HCT116 (cell line): Measurements from ENCODE around the gene ADCY2. TPM values are rescaled to one million over a fixed set of nuclear protein-coding genes. Genes with fewer than 3 reads are reported as not detected.

ENCODE experiments used
- ATAC-seq: fragments of 200-7000 bp; cut with Tn5 transposase; 2 replicates; pipeline ENCODE4 v1.9.1; 2020; ENCODE audit warnings: mild to moderate bottlenecking, moderate library complexity
- BruUV-seq: library from RNA; stranded (reverse); fragments of 400-500 nt; replicated peaks from 2 replicates; lab custom pipeline; 2021; lab: Mats Ljungman, UMichigan
- CTCF ChIA-PET: fragments of 300-600 bp; sonication (Branson Sonifier 250); formaldehyde crosslinking; loops from one replicate; lab custom pipeline; 2021; ENCODE audit warnings: antibody characterized with exemption; lab: Charles Lee
- POLR2A ChIA-PET: fragments of 300-600, 350-600 bp; sonication (Branson Sonifier 250); formaldehyde crosslinking; loops from one replicate; lab custom pipeline; 2021; ENCODE audit warnings: antibody characterized with exemption; lab: Charles Lee
- RAD21 ChIA-PET, 2 experiments: fragments of 300-600 bp; sonication (Branson Sonifier 250); formaldehyde crosslinking; loops; one replicate each; lab custom pipeline; 2023; ENCODE audit warnings: low total read pairs in 2 of 2; ENCODE audit not compliant: uncharacterized antibody in 2 of 2, unreplicated experiment in 2 of 2, low non-redundant PET in 1 of 2; lab: Charles Lee
- DNase-seq: peaks from one replicate; pipeline ENCODE4 v3.0.0-alpha.2; 2010; ENCODE audit warnings: low read depth, low spot score
- H2AFZ ChIP-seq: fragments of 200-600 bp; shearing (Covaris generic), sonication (generic); 2 replicates; pipeline ENCODE4 v1.6.1; 2017; ENCODE audit warnings: low read depth, mixed run types, mixed read lengths, antibody characterized with exemption, low read length; ENCODE audit not compliant: poor library complexity, severe bottlenecking
- H3K27ac ChIP-seq: 2 replicates; pipeline ENCODE4 v1.5.1; 2012; ENCODE audit warnings: low read depth, low read length
- H3K27me3 ChIP-seq: fragments of 200-600 bp; sonication (generic); 2 replicates; pipeline ENCODE4 v1.6.1; 2016; ENCODE audit warnings: mixed run types, low read length, mixed read lengths; ENCODE audit not compliant: insufficient read depth
- H3K36me3 ChIP-seq, 2 experiments: fragments of 200-500 bp in 1 of 2; fragments of 200-600 bp in 1 of 2; sonication (Bioruptor generic) in 1 of 2; sonication (generic) in 1 of 2; 2 replicates each; pipeline versions ENCODE4 v1.5.1 to v1.6.1; 2014 to 2016; ENCODE audit warnings: low read length in 2 of 2, inconsistent platforms in 1 of 2, mixed read lengths in 1 of 2, mixed run types in 1 of 2; ENCODE audit not compliant: insufficient read depth in 2 of 2, control insufficient read depth in 1 of 2
- H3K4me1 ChIP-seq, 2 experiments: fragments of 200-600 bp in 1 of 2; sonication (generic) in 1 of 2; 2 replicates each; pipeline versions ENCODE4 v1.5.1 to v1.6.1; 2012 to 2017; ENCODE audit warnings: low read length in 2 of 2, inconsistent platforms in 1 of 2, mild to moderate bottlenecking in 1 of 2, mixed read lengths in 1 of 2, mixed run types in 1 of 2, moderate library complexity in 1 of 2; ENCODE audit not compliant: insufficient read depth in 2 of 2, control insufficient read depth in 1 of 2
- H3K4me2 ChIP-seq: fragments of 200-600 bp; sonication (generic); 2 replicates; pipeline ENCODE4 v1.6.1; 2017; ENCODE audit warnings: mixed run types, low read length, mixed read lengths
- H3K4me3 ChIP-seq, 2 experiments: fragments of 200-600 bp in 1 of 2; sonication (generic) in 1 of 2; replicated peaks in 1 of 2; 2 replicates each; pipeline ENCODE4 v1.5.1; 2011 to 2016; ENCODE audit warnings: low read length in 2 of 2, control low read depth in 1 of 2, low read depth in 1 of 2, mild to moderate bottlenecking in 1 of 2, mixed read lengths in 1 of 2, mixed run types in 1 of 2
- H3K79me2 ChIP-seq: fragments of 200-600 bp; sonication (generic); 2 replicates; pipeline ENCODE4 v1.6.1; 2017; ENCODE audit warnings: mild to moderate bottlenecking, mixed run types, low read length, moderate library complexity, mixed read lengths; ENCODE audit not compliant: insufficient read depth
- H3K9ac ChIP-seq: fragments of 200-600 bp; sonication (generic); 2 replicates; pipeline ENCODE4 v1.6.1; 2016; ENCODE audit warnings: low read length, mixed read lengths
- H3K9me2 ChIP-seq: fragments of 200-600 bp; sonication (generic), shearing (Covaris generic); 2 replicates; pipeline ENCODE4 v1.6.1; 2017; ENCODE audit warnings: mixed run types, mild to moderate bottlenecking, moderate library complexity; ENCODE audit not compliant: insufficient read depth
- H3K9me3 ChIP-seq, 2 experiments: fragments of 200-500 bp in 1 of 2; fragments of 200-600 bp in 1 of 2; sonication (Bioruptor generic) in 1 of 2; sonication (generic) in 1 of 2; 2 replicates each; pipeline ENCODE4 v1.6.1; 2014 to 2017; ENCODE audit warnings: low read length in 2 of 2, mixed read lengths in 2 of 2, inconsistent platforms in 1 of 2, low read depth in 1 of 2, mild to moderate bottlenecking in 1 of 2, mixed run types in 1 of 2, moderate library complexity in 1 of 2; ENCODE audit not compliant: control insufficient read depth in 1 of 2, insufficient read depth in 1 of 2
- H4K20me1 ChIP-seq: fragments of 200-600 bp; sonication (generic), shearing (Covaris generic); 2 replicates; pipeline ENCODE4 v1.6.1; 2017; ENCODE audit warnings: mixed run types, mild to moderate bottlenecking, moderate library complexity; ENCODE audit not compliant: insufficient read depth
- CEBPB ChIP-seq: IDR thresholded peaks from 2 replicates; pipeline ENCODE4 v1.6.1; 2012; ENCODE audit warnings: low read depth
- EGR1 ChIP-seq: IDR thresholded peaks from 2 replicates; pipeline ENCODE4 v1.6.1; 2012; ENCODE audit warnings: low read depth
- ELF1 ChIP-seq: IDR thresholded peaks from 2 replicates; pipeline ENCODE4 v1.6.1; 2012; ENCODE audit warnings: low read depth, borderline replicate concordance
- EZH2phosphoT487 ChIP-seq: fragments of 200-600 bp; IDR thresholded peaks from 2 replicates; pipeline ENCODE4 v1.6.1; 2018; ENCODE audit warnings: antibody characterized with exemption, borderline replicate concordance
- RAD21 ChIP-seq: IDR thresholded peaks from 2 replicates; pipeline ENCODE4 v1.6.1; 2012; ENCODE audit warnings: low read depth, mild to moderate bottlenecking
- SP1 ChIP-seq: IDR thresholded peaks from 2 replicates; pipeline ENCODE4 v1.6.1; 2012; ENCODE audit warnings: low read depth
- TCF7L2 ChIP-seq: IDR thresholded peaks from 2 replicates; pipeline ENCODE4 v1.7.0; 2011; ENCODE audit warnings: borderline replicate concordance, inconsistent platforms; ENCODE audit not compliant: insufficient read depth, insufficient read length; ENCODE audit errors: extremely low read depth
- intact Hi-C: fragments of 100-400 bp; cut with micrococcal nuclease; formaldehyde crosslinking; loops from 2 replicates; pipeline ENCODE4 v1.10.0; 2022
- total RNA-seq: library from RNA; stranded (reverse); gene quantifications from one replicate; pipeline ENCODE4 v1.2.1, GENCODE V29; 2021; ENCODE audit not compliant: unreplicated experiment
- TF ChIP-seq, protein P1 (sequence below), 3 experiments: fragments of 200-600 bp in 1 of 3; sonication (generic) in 1 of 3; IDR thresholded peaks in 2 of 3; conservative IDR thresholded peaks in 1 of 3; 2 replicates each; pipeline ENCODE4 v1.5.1; 2012 to 2017; ENCODE audit warnings: low read depth in 2 of 3, low read length in 2 of 3, antibody characterized with exemption in 1 of 3, borderline replicate concordance in 1 of 3, control low read depth in 1 of 3, mild to moderate bottlenecking in 1 of 3, mixed read lengths in 1 of 3, mixed run types in 1 of 3, moderate library complexity in 1 of 3; ENCODE audit not compliant: insufficient read depth in 1 of 3
- TF ChIP-seq, protein P2 (sequence below): IDR thresholded peaks from 2 replicates; pipeline ENCODE4 v1.6.1; 2012

The ADCY2 gene
- total RNA-seq, 1 experiment from 2014 or later = 0.15 TPM

DNA sequence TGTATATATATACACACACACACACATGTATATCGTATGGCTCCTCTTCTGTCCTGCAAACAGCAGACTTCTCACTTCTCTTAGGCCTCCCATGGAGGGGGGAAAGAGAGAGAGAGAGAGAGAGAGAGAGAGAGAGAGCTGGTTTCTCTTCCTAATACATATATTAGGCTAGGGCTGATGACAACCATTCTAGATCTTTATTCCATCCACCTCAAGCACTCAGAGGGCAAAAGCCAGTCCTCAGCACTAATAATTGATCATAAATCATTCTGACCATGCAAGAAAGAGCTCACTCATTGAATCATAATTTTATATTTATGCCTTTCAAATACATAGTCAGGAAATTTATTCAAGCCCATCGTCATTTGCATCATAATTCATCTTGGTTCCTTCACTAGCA is 408.0 kb downstream of the ADCY2 start (continued):
- TF ChIP-seq, protein P1, sequence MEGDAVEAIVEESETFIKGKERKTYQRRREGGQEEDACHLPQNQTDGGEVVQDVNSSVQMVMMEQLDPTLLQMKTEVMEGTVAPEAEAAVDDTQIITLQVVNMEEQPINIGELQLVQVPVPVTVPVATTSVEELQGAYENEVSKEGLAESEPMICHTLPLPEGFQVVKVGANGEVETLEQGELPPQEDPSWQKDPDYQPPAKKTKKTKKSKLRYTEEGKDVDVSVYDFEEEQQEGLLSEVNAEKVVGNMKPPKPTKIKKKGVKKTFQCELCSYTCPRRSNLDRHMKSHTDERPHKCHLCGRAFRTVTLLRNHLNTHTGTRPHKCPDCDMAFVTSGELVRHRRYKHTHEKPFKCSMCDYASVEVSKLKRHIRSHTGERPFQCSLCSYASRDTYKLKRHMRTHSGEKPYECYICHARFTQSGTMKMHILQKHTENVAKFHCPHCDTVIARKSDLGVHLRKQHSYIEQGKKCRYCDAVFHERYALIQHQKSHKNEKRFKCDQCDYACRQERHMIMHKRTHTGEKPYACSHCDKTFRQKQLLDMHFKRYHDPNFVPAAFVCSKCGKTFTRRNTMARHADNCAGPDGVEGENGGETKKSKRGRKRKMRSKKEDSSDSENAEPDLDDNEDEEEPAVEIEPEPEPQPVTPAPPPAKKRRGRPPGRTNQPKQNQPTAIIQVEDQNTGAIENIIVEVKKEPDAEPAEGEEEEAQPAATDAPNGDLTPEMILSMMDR (IDR thresholded peaks at IDR 0.05 in 2 of 3, conservative IDR thresholded peaks at IDR 0.05 in 1 of 3; ENCODE audit: borderline replicate concordance in 1 of 3, insufficient read depth in 1 of 3, low read depth in 2 of 3, low read length in 2 of 3) = no peak
- TF ChIP-seq EGR1 = no peak
- TF ChIP-seq, protein P2, sequence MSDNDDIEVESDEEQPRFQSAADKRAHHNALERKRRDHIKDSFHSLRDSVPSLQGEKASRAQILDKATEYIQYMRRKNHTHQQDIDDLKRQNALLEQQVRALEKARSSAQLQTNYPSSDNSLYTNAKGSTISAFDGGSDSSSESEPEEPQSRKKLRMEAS = no peak
- TF ChIP-seq ELF1 = no peak
- no peak for TF ChIP-seq RAD21

DNA sequence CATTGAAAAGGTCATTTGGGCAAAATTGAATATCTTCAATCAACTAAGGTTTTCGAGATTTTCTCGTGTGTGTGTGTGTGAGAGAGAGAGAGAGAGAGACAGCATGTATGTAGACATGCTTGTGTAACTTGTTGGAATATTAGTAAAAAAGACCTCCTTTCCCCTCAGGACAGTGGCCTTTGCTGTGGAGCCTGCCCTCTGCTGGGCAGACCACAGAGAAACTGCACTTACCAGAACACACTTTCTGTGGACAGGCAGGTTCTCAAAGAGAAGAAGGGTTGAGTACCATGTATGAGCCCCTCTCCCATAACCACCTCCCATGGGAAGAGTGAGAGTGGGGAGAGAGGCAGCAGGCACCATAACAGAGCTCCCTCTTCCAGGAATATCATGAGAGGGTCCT is 409.4 kb downstream of the ADCY2 start:
- Histone ChIP-seq H3K4me1 (no peaks in the 10 kb centered on the region), H3K4me3 (no peak overlapping the region), H4K20me1 (no peaks in the 10 kb centered on the region), H2AFZ (no peak overlapping the region), H3K36me3 (no peaks in the 10 kb centered on the region), H3K79me2 (no peaks in the 10 kb centered on the region), H3K9me2 (no peaks in the 10 kb centered on the region), H3K9me3 (no peaks in the 10 kb centered on the region), H3K4me2 (no peak overlapping the region), H3K27me3 (peaks cover 7% of the 10 kb centered on the region; the same call in 1 of the 2 replicates), H3K9ac (no peak overlapping the region), H3K27ac (no peak overlapping the region)
- intact Hi-C loops = no loop called here
- ChIA-PET POLR2A (no interaction called here), RAD21 (no interaction called here), CTCF (no interaction called here)
- no TSS peak for BruUV-seq
- DNase-seq (peak; percentile 2), ATAC-seq (peak; percentile 73)
- TF ChIP-seq SP1 (no peak), RAD21 (peak; percentile 24; the same call in 1 of the 2 replicates), EZH2phosphoT487 (no peak), CEBPB (no peak), TCF7L2 (no peak)
- TF ChIP-seq, protein P1 (IDR thresholded peaks at IDR 0.05 in 2 of 3, conservative IDR thresholded peaks at IDR 0.05 in 1 of 3; ENCODE audit: borderline replicate concordance in 1 of 3, insufficient read depth in 1 of 3, low read depth in 2 of 3, low read length in 2 of 3) = peak; percentile 9 to 58 (median 55); a peak in 4 of 6 replicates
